Measurements from ENCODE around the gene CFAP52.

GRCh38 chr17:9536061-9536460, 40.4 kb upstream of the CFAP52 start:
- TF ChIP-seq CTCF (IDR thresholded peaks at IDR 0.05; ENCODE audit: low read depth, low read length) (no peak), EZH2phosphoT487 (IDR thresholded peaks at IDR 0.05; ENCODE audit: low read depth) (no peak)
